Liver (tissue), 9 donors: ENCODE data around the gene INO80. TPM values are rescaled to one million over a fixed set of nuclear protein-coding genes. Genes with fewer than 3 reads are reported as not detected.

Source experiments
- DNase-seq: peaks from one replicate; pipeline ENCODE4 v3.0.0-alpha.2; 2017; ENCODE audit warnings: low spot score
- H3K27ac ChIP-seq, 2 donors: one replicate each; pipeline ENCODE4 v1.7.0; 2013; ENCODE audit warnings: inconsistent platforms in 2 of 2, low read length in 2 of 2, control low read depth in 1 of 2, low read depth in 1 of 2, mild to moderate bottlenecking in 1 of 2
- H3K27me3 ChIP-seq, 4 donors: one replicate each; pipeline versions ENCODE4 v1.6.1 to v1.7.0; 2013; ENCODE audit warnings: low read length in 3 of 4, inconsistent platforms in 1 of 4, mild to moderate bottlenecking in 1 of 4, moderate library complexity in 1 of 4; ENCODE audit not compliant: control insufficient read depth in 4 of 4, insufficient read depth in 4 of 4
- H3K36me3 ChIP-seq, 4 donors: one replicate each; pipeline versions ENCODE4 v1.6.1 to v1.7.0; 2013; ENCODE audit warnings: low read length in 3 of 4, mild to moderate bottlenecking in 3 of 4, low read depth in 1 of 4, moderate library complexity in 1 of 4; ENCODE audit not compliant: control insufficient read depth in 4 of 4, insufficient read depth in 3 of 4
- H3K4me1 ChIP-seq, 4 donors: one replicate each; pipeline versions ENCODE4 v1.6.1 to v1.7.0; 2013; ENCODE audit warnings: low read length in 3 of 4, mild to moderate bottlenecking in 3 of 4, moderate library complexity in 1 of 4; ENCODE audit not compliant: control insufficient read depth in 4 of 4, insufficient read depth in 4 of 4
- H3K4me3 ChIP-seq, 3 donors: one replicate each; pipeline versions ENCODE4 v1.6.1 to v1.7.0; 2013; ENCODE audit warnings: low read length in 3 of 3, control low read depth in 1 of 3, low read depth in 1 of 3, mild to moderate bottlenecking in 1 of 3
- H3K9ac ChIP-seq, 2 donors: one replicate each; pipeline ENCODE4 v1.7.0; 2013; ENCODE audit warnings: low read length in 2 of 2, mild to moderate bottlenecking in 2 of 2, moderate library complexity in 2 of 2, control low read depth in 1 of 2, low read depth in 1 of 2
- H3K9me3 ChIP-seq, 4 donors: one replicate each; pipeline versions ENCODE4 v1.6.1 to v1.7.0; 2013; ENCODE audit warnings: low read length in 3 of 4; ENCODE audit not compliant: control insufficient read depth in 4 of 4
- CTCF ChIP-seq: fragments of 150-350 bp; IDR thresholded peaks from 2 replicates; pipeline ENCODE4 v1.5.1; 2017; ENCODE audit warnings: improper control_type of control experiment, low read depth, low read length; ENCODE audit not compliant: missing input control
- EGR1 ChIP-seq, 2 donors: IDR thresholded peaks; 2 replicates each; pipeline ENCODE4 v1.6.1; 2016 to 2018; ENCODE audit warnings: antibody characterized with exemption in 2 of 2, low read depth in 2 of 2
- FOXA1 ChIP-seq: IDR thresholded peaks from 2 replicates; pipeline ENCODE4 v1.6.1; 2016; ENCODE audit warnings: antibody characterized with exemption
- FOXA2 ChIP-seq: IDR thresholded peaks from 2 replicates; pipeline ENCODE4 v1.6.1; 2016; ENCODE audit warnings: antibody characterized with exemption
- GABPA ChIP-seq, 2 donors: IDR thresholded peaks in 1 of 2; conservative IDR thresholded peaks in 1 of 2; 2 replicates each; pipeline ENCODE4 v1.6.1; 2016; ENCODE audit warnings: antibody characterized with exemption in 2 of 2, mild to moderate bottlenecking in 1 of 2, moderate library complexity in 1 of 2
- HNF4A ChIP-seq, 2 donors: conservative IDR thresholded peaks; 2 replicates each; pipeline ENCODE4 v1.6.1; 2016; ENCODE audit warnings: antibody characterized with exemption in 2 of 2, mild to moderate bottlenecking in 2 of 2
- HNF4G ChIP-seq: IDR thresholded peaks from 2 replicates; pipeline ENCODE4 v1.6.1; 2016; ENCODE audit warnings: antibody characterized with exemption
- JUND ChIP-seq, 2 donors: IDR thresholded peaks; 2 replicates each; pipeline ENCODE4 v1.6.1; 2016; ENCODE audit warnings: antibody characterized with exemption in 2 of 2
- NR2F2 ChIP-seq: IDR thresholded peaks from 2 replicates; pipeline ENCODE4 v1.6.1; 2016; ENCODE audit warnings: antibody characterized with exemption
- RAD21 ChIP-seq, 2 donors: IDR thresholded peaks; 2 replicates each; pipeline ENCODE4 v1.6.1; 2016; ENCODE audit warnings: antibody characterized with exemption in 2 of 2, mild to moderate bottlenecking in 2 of 2
- RXRA ChIP-seq, 2 donors: IDR thresholded peaks; 2 replicates each; pipeline ENCODE4 v1.6.1; 2017 to 2018; ENCODE audit warnings: antibody characterized with exemption in 2 of 2, mild to moderate bottlenecking in 1 of 2
- SP1 ChIP-seq: IDR thresholded peaks from 2 replicates; pipeline ENCODE4 v1.6.1; 2018; ENCODE audit warnings: antibody characterized with exemption, mild to moderate bottlenecking
- TAF1 ChIP-seq: conservative IDR thresholded peaks from 2 replicates; pipeline ENCODE4 v1.6.1; 2016; ENCODE audit warnings: antibody characterized with exemption, mild to moderate bottlenecking
- YY1 ChIP-seq: IDR thresholded peaks from 2 replicates; pipeline ENCODE4 v1.6.1; 2016; ENCODE audit warnings: antibody characterized with exemption, mild to moderate bottlenecking
- ZBTB33 ChIP-seq: IDR thresholded peaks from 2 replicates; pipeline ENCODE4 v1.6.1; 2016; ENCODE audit warnings: antibody characterized with exemption
- WGBS: extraction: QIAGEN DNeasy Blood & Tissue Kit; methylation state at CpG from one replicate; pipeline ENCODE4 v1.1.7; 2013; 5-methylcytosine and 5-hydroxymethylcytosine counted together
- polyA plus RNA-seq, 2 donors: library from polyadenylated mRNA; stranded (reverse) in 1 of 2; unstranded in 1 of 2; fragments of 200-250 nt in 1 of 2; fragments of >200 nt in 1 of 2; fragmentation: Nextera tagmentation in 1 of 2; extraction: Ambion mirVana in 1 of 2; gene quantifications; one replicate each; pipeline versions ENCODE4 v1.2.1 to v1.2.3, GENCODE V29; 2013 to 2015
- total RNA-seq, 2 donors: library from RNA; depleted of rRNA; stranded (reverse); fragments of >200 nt; gene quantifications; one replicate each; pipeline ENCODE4 v1.2.3, GENCODE V29; 2014
- TF ChIP-seq, protein P1 (sequence below): IDR thresholded peaks from 2 replicates; pipeline ENCODE4 v1.6.1; 2016; ENCODE audit warnings: antibody characterized with exemption
- TF ChIP-seq, protein P2 (sequence below): IDR thresholded peaks from 2 replicates; pipeline ENCODE4 v1.6.1; 2016; ENCODE audit warnings: antibody characterized with exemption
- TF ChIP-seq, protein P3 (sequence below): IDR thresholded peaks from 2 replicates; pipeline ENCODE4 v1.6.1; 2016; ENCODE audit warnings: antibody characterized with exemption, mild to moderate bottlenecking
- donor health status: healthy.
- donor health status: healthy.
- donor health status: healthy.
- donor health status: healthy.
- donor health status: healthy.

The INO80 gene
- total and polyA plus RNA-seq, 4 donors: 3.2 to 19.7 (median 9.4) TPM

DNA sequence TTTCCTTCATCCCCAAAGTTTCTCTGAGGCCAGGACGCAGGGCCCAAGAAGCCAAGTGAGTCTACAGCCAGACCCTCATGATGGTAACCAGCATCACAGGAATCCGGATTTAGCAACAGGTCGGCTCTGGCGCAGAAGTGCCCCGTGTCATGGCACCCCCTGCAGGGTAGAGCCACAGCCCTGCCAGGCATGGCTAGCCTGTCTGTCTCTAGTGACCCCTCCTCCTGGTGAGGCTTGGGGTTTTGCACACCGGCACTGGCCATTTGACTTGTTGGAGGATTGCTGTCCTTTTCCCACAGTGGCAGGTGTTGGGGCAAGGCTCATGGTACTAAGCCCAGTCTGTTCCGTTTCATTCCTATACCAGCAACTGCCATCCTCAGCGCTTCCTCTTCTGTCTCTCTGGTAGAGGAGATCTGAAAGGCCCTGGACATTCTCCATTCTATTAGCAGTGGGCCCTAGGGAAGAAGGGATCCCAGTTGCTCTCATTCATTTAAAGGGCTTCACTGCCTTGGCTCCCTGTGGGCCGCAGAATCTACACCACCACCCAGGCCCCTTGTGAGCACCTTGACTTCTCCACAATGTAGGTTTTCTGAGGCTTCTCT lies 172.2 kb downstream of the INO80 start (continued):
- TF ChIP-seq CTCF: no peak

- TF ChIP-seq FOXA1 (no peak), GABPA (IDR thresholded peaks at IDR 0.05 in 1 of 2, conservative IDR thresholded peaks at IDR 0.05 in 1 of 2) (no peak), RAD21 (IDR thresholded peaks at IDR 0.05) (no peak), ZBTB33 (no peak), YY1 (no peak), HNF4A (conservative IDR thresholded peaks at IDR 0.05) (no peak), SP1 (no peak), TAF1 (no peak), HNF4G (no peak), RXRA (IDR thresholded peaks at IDR 0.05) (no peak), NR2F2 (no peak), FOXA2 (no peak), CTCF (no peak), EGR1 (IDR thresholded peaks at IDR 0.05; ENCODE audit: low read depth in 2 of 2) (no peak), JUND (IDR thresholded peaks at IDR 0.05) (no peak)
- TF ChIP-seq, protein P1, sequence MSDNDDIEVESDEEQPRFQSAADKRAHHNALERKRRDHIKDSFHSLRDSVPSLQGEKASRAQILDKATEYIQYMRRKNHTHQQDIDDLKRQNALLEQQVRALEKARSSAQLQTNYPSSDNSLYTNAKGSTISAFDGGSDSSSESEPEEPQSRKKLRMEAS: no peak
- TF ChIP-seq, protein P2, sequence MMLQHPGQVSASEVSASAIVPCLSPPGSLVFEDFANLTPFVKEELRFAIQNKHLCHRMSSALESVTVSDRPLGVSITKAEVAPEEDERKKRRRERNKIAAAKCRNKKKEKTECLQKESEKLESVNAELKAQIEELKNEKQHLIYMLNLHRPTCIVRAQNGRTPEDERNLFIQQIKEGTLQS: no peak
- TF ChIP-seq, protein P3, sequence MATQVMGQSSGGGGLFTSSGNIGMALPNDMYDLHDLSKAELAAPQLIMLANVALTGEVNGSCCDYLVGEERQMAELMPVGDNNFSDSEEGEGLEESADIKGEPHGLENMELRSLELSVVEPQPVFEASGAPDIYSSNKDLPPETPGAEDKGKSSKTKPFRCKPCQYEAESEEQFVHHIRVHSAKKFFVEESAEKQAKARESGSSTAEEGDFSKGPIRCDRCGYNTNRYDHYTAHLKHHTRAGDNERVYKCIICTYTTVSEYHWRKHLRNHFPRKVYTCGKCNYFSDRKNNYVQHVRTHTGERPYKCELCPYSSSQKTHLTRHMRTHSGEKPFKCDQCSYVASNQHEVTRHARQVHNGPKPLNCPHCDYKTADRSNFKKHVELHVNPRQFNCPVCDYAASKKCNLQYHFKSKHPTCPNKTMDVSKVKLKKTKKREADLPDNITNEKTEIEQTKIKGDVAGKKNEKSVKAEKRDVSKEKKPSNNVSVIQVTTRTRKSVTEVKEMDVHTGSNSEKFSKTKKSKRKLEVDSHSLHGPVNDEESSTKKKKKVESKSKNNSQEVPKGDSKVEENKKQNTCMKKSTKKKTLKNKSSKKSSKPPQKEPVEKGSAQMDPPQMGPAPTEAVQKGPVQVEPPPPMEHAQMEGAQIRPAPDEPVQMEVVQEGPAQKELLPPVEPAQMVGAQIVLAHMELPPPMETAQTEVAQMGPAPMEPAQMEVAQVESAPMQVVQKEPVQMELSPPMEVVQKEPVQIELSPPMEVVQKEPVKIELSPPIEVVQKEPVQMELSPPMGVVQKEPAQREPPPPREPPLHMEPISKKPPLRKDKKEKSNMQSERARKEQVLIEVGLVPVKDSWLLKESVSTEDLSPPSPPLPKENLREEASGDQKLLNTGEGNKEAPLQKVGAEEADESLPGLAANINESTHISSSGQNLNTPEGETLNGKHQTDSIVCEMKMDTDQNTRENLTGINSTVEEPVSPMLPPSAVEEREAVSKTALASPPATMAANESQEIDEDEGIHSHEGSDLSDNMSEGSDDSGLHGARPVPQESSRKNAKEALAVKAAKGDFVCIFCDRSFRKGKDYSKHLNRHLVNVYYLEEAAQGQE: no peak
- no peaks in the 10 kb centered on the region for H3K36me3 ChIP-seq
- no peak overlapping the region for H3K27ac ChIP-seq
- no peak overlapping the region for H3K9ac ChIP-seq
- 70% methylated on average over 12 of the region's 12 CpGs for WGBS
- no peak for DNase-seq
- H3K4me1 ChIP-seq: peaks cover 8 to 35% (median 23%) of the 10 kb centered on the region in 4 donors
- no peaks in the 10 kb centered on the region for H3K27me3 ChIP-seq
- no peaks in the 10 kb centered on the region for H3K9me3 ChIP-seq
- H3K4me3 ChIP-seq: no peak overlapping the region
These were observed 173.2 kb downstream of the INO80 start for GRCh38 chr15:40942878-40943277.
